PC-9 (cell line): ENCODE measurements around the gene NPIPA8.
"Not testable (repeated sequence)": the region's sequence is repeated elsewhere in the genome, so short reads cannot be mapped to it uniquely, and the experiment has no call there.

Experiments
- CTCF ChIP-seq: fragments of 200-600 bp; sonication (generic); conservative IDR thresholded peaks from 2 replicates; pipeline ENCODE4 v1.6.1; 2017; ENCODE audit warnings: mixed run types, antibody characterized with exemption, mild to moderate bottlenecking, moderate library complexity
- EZH2 ChIP-seq: fragments of 200-600 bp; sonication (generic); IDR thresholded peaks from 2 replicates; pipeline ENCODE4 v1.8.0; 2017; ENCODE audit warnings: antibody characterized with exemption, low read depth

- not testable (repeated sequence) for TF ChIP-seq CTCF, EZH2
Measured at GRCh38 chr16:18309159-18309558, 27.4 kb downstream of the NPIPA8 start.
